OCI-LY7 (cell line): ENCODE measurements around the gene DNAH3. TPM values are rescaled to one million over a fixed set of nuclear protein-coding genes. Genes with fewer than 3 reads are reported as not detected.

ENCODE experiments used
- BruUV-seq: library from RNA; stranded (reverse); fragments of 400-500 nt; replicated peaks from 2 replicates; lab custom pipeline; 2021; lab: Mats Ljungman, UMichigan
- CTCF ChIA-PET: fragments of 300-600 bp; sonication (Branson Sonifier 250); formaldehyde crosslinking; loops from one replicate; lab custom pipeline; 2022; ENCODE audit warnings: antibody characterized with exemption; ENCODE audit not compliant: unreplicated experiment; lab: Charles Lee
- POLR2A ChIA-PET: fragments of 300-600 bp; sonication (Branson Sonifier 250); formaldehyde crosslinking; loops from one replicate; lab custom pipeline; 2022; ENCODE audit warnings: antibody characterized with exemption; lab: Charles Lee
- DNase-seq: peaks from one replicate; pipeline ENCODE4 v3.0.0-alpha.2; 2015; ENCODE audit warnings: low spot score
- H2AFZ ChIP-seq: fragments of 200-600 bp; sonication (generic), shearing (Covaris generic); 2 replicates; pipeline ENCODE4 v1.6.1; 2014; ENCODE audit warnings: mild to moderate bottlenecking, antibody characterized with exemption, low read length, moderate library complexity
- H3K27ac ChIP-seq: fragments of 200-600 bp; sonication (generic); 2 replicates; pipeline ENCODE4 v1.5.1; 2014; ENCODE audit warnings: mixed run types, low read depth, mild to moderate bottlenecking, moderate library complexity, low read length, inconsistent platforms; ENCODE audit not compliant: poor library complexity, severe bottlenecking
- H3K36me3 ChIP-seq: fragments of 200-600 bp; sonication (generic); 2 replicates; pipeline ENCODE4 v1.6.1; 2014; ENCODE audit warnings: mild to moderate bottlenecking, antibody characterized with exemption, low read length, moderate library complexity, mixed read lengths; ENCODE audit not compliant: insufficient read depth
- H3K4me1 ChIP-seq: fragments of 200-600 bp; sonication (generic); 2 replicates; pipeline ENCODE4 v1.5.1; 2014; ENCODE audit warnings: mild to moderate bottlenecking, low read length; ENCODE audit not compliant: insufficient read depth, poor library complexity, severe bottlenecking
- H3K4me2 ChIP-seq: fragments of 200-600 bp; sonication (generic); 2 replicates; pipeline ENCODE4 v1.6.1; 2014; ENCODE audit warnings: mild to moderate bottlenecking, low read length
- H3K4me3 ChIP-seq: fragments of 200-600 bp; sonication (generic); 2 replicates; pipeline ENCODE4 v1.5.1; 2014; ENCODE audit warnings: mild to moderate bottlenecking, low read depth, low read length; ENCODE audit not compliant: poor library complexity, severe bottlenecking
- H3K79me2 ChIP-seq: fragments of 200-600 bp; sonication (generic); 2 replicates; pipeline ENCODE4 v1.6.1; 2016; ENCODE audit warnings: low read depth, mild to moderate bottlenecking, low read length, moderate library complexity, mixed read lengths; ENCODE audit not compliant: insufficient read depth
- H3K9me2 ChIP-seq: fragments of 200-600 bp; sonication (generic); 2 replicates; pipeline ENCODE4 v1.6.1; 2016; ENCODE audit warnings: mild to moderate bottlenecking, low read length, mixed read lengths; ENCODE audit not compliant: insufficient read depth
- H3K9me3 ChIP-seq: fragments of 200-600 bp; sonication (generic); 2 replicates; pipeline ENCODE4 v1.6.1; 2014; ENCODE audit warnings: mild to moderate bottlenecking, mixed run types, low read length, mixed read lengths
- H4K20me1 ChIP-seq: fragments of 200-600 bp; sonication (generic); 2 replicates; pipeline ENCODE4 v1.6.1; 2014; ENCODE audit warnings: mild to moderate bottlenecking, antibody characterized with exemption, low read length, moderate library complexity, mixed read lengths; ENCODE audit not compliant: insufficient read depth
- EZH2phosphoT487 ChIP-seq: fragments of 200-600 bp; sonication (generic); IDR thresholded peaks from 2 replicates; pipeline ENCODE4 v1.6.1; 2018; ENCODE audit warnings: low read depth, borderline replicate concordance, mild to moderate bottlenecking, mixed run types, antibody characterized with exemption, low read length, moderate library complexity, mixed read lengths
- intact Hi-C: fragments of 100-400 bp; cut with micrococcal nuclease; formaldehyde crosslinking; loops from one replicate; pipeline ENCODE4 v1.10.0; 2022; ENCODE audit not compliant: unreplicated experiment
- total RNA-seq, 2 experiments: library from RNA; depleted of rRNA in 1 of 2; stranded (reverse); fragments of >200 nt in 1 of 2; shearing (Covaris generic) in 1 of 2; gene quantifications; 2 replicates each; pipeline ENCODE4 v1.2.3, GENCODE V29; 2014 to 2022
- TF ChIP-seq, protein P1 (sequence below): fragments of 200-600 bp; sonication (generic); conservative IDR thresholded peaks from 2 replicates; pipeline ENCODE4 v1.5.1; 2014; ENCODE audit warnings: mild to moderate bottlenecking, antibody characterized with exemption, low read length, moderate library complexity, mixed read lengths

DNAH3 gene
- total RNA-seq, 2 experiments from 2014 or later, result not detected

DNA sequence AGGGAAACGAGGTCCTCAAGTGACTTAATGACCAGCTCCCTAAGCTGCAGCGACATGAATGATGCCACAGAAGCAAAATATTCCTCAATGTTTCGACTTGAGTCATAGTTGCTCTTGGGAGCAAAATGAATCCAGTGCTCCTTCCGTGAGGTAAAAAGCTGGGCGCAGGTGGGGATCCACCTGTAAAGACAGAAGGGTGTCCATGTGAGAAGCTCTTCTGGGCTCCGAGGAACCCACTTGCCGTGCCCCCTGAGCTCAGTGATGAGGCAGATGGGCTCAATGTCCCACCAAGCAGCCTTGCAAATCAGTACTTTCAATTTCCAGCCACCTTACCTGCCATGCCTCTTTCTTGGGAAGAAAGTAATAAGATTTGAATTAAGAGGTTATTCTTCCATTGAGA lies 25.5 kb downstream of the DNAH3 start:
- BruUV-seq, result no TSS peak
- ChIA-PET POLR2A (no interaction called here), CTCF (no interaction called here)
- no peaks in the 10 kb centered on the region for H3K9me2 ChIP-seq
- H3K79me2 ChIP-seq, result no peaks in the 10 kb centered on the region
- H3K36me3 ChIP-seq, result no peaks in the 10 kb centered on the region
- DNase-seq, result no peak
- no peaks in the 10 kb centered on the region for H3K4me1 ChIP-seq
- no peak overlapping the region for H3K27ac ChIP-seq
- TF ChIP-seq, protein P1, sequence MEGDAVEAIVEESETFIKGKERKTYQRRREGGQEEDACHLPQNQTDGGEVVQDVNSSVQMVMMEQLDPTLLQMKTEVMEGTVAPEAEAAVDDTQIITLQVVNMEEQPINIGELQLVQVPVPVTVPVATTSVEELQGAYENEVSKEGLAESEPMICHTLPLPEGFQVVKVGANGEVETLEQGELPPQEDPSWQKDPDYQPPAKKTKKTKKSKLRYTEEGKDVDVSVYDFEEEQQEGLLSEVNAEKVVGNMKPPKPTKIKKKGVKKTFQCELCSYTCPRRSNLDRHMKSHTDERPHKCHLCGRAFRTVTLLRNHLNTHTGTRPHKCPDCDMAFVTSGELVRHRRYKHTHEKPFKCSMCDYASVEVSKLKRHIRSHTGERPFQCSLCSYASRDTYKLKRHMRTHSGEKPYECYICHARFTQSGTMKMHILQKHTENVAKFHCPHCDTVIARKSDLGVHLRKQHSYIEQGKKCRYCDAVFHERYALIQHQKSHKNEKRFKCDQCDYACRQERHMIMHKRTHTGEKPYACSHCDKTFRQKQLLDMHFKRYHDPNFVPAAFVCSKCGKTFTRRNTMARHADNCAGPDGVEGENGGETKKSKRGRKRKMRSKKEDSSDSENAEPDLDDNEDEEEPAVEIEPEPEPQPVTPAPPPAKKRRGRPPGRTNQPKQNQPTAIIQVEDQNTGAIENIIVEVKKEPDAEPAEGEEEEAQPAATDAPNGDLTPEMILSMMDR, result no peak
- TF ChIP-seq EZH2phosphoT487, result no peak
- H3K4me2 ChIP-seq, result no peak overlapping the region
- H2AFZ ChIP-seq, result no peak overlapping the region
- H4K20me1 ChIP-seq, result no peaks in the 10 kb centered on the region
- H3K9me3 ChIP-seq, result no peaks in the 10 kb centered on the region
- intact Hi-C loops, result no loop called here
- no peak overlapping the region for H3K4me3 ChIP-seq

DNA sequence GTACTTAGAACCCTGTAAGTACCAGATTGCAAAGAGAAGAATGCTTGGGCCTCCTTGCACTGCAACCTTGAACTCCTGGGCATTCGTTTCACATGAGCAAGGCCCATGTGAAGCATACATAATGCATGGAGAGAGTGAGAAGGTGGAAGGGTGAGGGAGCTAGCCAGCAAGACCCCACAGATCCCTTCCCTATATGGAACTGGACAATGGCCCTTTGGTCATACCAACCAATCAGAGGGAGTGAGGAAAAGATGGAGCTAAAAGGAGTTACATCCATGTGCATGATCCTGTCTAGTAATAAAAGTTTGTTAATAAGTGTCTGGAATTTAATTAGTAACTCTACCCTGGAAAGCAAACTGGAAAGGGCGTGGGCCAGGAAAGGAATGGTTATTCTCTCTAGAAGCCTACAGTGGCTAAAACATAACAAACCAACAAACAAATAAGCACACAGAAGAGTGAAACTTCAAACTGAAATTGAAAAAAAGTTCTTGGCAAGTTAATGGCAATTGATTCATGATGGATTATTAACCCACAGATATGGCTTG lies 29.6 kb downstream of the DNAH3 start:
- Histone ChIP-seq H3K27ac (no peak overlapping the region), H3K4me2 (no peak overlapping the region), H2AFZ (no peak overlapping the region), H3K9me3 (peaks cover under 1% of the 10 kb centered on the region; the same call in 1 of the 2 replicates), H3K4me1 (peaks cover 10% of the 10 kb centered on the region), H3K4me3 (no peak overlapping the region), H3K36me3 (no peaks in the 10 kb centered on the region), H3K79me2 (no peaks in the 10 kb centered on the region), H4K20me1 (no peaks in the 10 kb centered on the region), H3K9me2 (no peaks in the 10 kb centered on the region)
- no peak for DNase-seq
- CTCF ChIA-PET, result no interaction called here
- POLR2A ChIA-PET, result no interaction called here
- intact Hi-C loops, result no loop called here
- TF ChIP-seq, protein P1, result no peak
- no peak for TF ChIP-seq EZH2phosphoT487
- BruUV-seq, result no TSS peak

DNA sequence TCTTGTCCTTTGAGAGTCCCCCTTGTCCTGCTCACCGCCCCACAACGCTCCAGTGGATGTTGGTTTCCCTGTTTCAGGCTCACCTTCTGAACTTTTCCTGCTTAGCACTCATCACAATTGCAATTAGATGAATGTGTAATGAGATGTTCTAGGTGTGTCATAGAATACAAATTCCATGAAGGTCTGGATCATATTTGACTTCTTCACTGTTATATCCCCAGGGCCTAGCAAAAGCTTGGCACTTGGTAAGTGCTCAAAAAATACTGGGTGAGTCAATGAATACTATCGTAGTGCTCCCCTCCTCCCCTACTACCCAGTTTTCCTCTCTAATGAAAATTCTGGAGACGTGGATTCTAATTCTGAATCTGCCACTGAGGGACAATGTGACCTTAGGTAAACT lies 33.1 kb downstream of the DNAH3 start:
- H3K4me1 ChIP-seq, result peaks cover 14% of the 10 kb centered on the region
- no peak overlapping the region for H2AFZ ChIP-seq
- H4K20me1 ChIP-seq, result no peaks in the 10 kb centered on the region
- H3K36me3 ChIP-seq, result no peaks in the 10 kb centered on the region
- H3K9me3 ChIP-seq, result peaks cover 4% of the 10 kb centered on the region; the same call in 1 of the 2 replicates
- ChIA-PET POLR2A (no interaction called here), CTCF (no interaction called here)
- TF ChIP-seq, protein P1, result no peak
- TF ChIP-seq EZH2phosphoT487, result no peak
- no peaks in the 10 kb centered on the region for H3K9me2 ChIP-seq
- intact Hi-C loops, result no loop called here
- H3K27ac ChIP-seq, result no peak overlapping the region
- no TSS peak for BruUV-seq
- no peaks in the 10 kb centered on the region for H3K79me2 ChIP-seq
- no peak overlapping the region for H3K4me2 ChIP-seq
- H3K4me3 ChIP-seq, result no peak overlapping the region
- DNase-seq, result no peak
